NCI-H510A (cell line): Measurements from ENCODE around the gene NSF.
"Not testable (repeated sequence)": the region's sequence is repeated elsewhere in the genome, so short reads cannot be mapped to it uniquely, and the experiment has no call there.

ENCODE experiments used
- DNase-seq: peaks from one replicate; lab custom pipeline; 2025; lab: John Stamatoyannopoulos, UW

The NSF gene

DNA sequence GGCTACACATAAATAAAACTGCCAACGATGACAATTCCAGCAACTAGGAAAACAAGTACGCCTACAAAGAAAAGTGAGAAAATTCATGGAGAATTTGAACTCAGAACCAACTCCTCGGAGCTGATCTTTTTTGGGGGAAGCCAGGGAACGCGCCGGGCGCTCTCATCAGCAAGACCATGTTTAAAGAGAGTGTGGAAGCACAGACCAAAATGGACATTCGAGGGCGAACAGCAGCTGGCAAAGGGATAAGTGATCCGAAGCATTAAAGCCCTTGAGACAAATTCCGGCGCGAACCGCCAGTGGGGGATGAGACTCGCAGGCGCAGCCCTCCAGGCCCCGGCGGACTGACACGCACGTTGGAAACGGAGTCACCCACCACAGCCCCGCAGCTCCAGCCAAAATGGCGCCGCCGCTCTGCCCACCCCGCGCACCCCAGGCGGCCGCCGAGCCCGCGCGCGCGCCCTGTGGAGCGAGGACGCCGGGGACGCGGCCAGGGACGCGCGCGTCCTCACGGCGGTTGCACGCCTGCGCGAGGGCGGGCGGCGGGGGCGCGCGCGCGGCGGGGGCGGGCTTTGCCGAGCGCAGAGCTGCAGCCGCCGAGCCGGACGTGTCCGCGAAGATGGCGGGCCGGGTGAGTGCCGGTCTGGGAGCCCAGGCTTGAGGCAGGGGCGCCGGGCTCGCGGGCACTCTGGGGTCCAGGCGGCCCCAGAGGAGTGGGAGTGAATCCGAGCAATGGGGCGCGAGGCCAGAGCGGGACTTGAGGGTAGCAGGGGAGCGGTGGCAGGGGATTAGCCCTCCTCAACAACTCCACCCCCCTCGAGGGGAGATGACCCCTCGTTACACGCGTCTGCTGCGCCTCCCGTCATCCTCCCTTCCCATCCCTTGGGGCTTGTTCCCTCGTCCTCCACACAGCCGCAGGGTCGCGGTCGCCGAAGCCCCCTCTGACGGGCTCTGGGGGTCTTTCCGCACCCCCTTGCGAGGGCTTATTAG, at the start of gene NSF:
NSF (plus strand) TSS at position 513 of the 990 bp plus-strand sequence; CDS start at position 620, 107 bp downstream.
- not testable (repeated sequence) for DNase-seq

DNA sequence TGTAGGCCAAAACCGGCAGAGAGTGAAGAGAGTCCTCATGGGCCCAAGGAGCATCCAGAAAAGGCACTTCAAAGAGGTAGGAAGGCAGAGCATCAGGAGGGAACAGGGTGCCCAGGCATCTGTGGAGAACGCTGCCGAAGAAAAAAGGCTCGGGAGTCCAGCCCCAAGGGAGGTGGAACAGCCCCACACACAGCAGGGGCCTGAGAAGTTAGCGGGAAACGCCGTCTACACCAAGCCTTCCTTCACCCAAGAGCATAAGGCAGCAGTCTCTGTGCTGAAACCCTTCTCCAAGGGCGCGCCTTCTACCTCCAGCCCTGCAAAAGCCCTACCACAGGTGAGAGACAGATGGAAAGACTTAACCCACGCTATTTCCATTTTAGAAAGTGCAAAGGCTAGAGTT, 41.9 kb upstream of the NSF start:
- DNase-seq = not testable (repeated sequence)

DNA sequence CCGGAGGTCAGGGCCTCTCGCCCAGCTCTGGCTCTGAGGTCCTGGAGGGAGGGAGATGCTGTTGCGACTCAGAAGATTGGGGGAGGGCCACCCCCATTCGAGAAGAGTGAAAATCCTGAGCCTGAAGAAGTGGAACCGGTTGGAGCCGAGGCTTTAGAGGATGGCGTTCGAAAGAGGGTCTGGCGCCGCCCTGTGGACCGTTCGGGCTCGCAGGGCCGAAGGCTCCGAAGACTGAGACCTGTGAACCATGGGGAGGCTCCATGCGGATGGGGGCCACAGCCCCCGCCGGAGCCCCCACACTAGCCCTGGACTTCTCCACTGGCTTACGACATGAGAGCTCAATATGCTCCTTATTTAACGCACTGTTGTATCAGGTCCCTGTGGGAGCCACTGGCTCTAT, 31.3 kb upstream of the NSF start:
- DNase-seq = not testable (repeated sequence)

DNA sequence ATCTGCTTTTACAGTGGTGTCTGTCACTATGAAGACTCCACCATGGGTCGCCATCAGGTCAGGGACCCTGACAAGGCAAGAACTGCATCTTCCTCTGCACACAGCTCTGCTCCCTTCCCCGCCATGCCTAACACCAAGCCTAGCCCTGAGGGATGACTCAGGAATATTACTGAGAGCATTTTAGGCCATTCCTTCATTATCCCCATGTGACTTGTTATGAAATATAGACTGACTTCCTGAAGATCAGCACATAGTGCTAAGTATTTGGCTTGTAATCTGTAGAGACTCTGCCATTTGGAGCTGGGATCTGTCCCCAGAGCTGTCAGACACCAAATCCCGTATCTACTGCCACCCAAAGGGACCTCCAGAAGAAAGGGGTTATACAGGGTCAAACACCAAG, 30.4 kb upstream of the NSF start:
- not testable (repeated sequence) for DNase-seq

DNA sequence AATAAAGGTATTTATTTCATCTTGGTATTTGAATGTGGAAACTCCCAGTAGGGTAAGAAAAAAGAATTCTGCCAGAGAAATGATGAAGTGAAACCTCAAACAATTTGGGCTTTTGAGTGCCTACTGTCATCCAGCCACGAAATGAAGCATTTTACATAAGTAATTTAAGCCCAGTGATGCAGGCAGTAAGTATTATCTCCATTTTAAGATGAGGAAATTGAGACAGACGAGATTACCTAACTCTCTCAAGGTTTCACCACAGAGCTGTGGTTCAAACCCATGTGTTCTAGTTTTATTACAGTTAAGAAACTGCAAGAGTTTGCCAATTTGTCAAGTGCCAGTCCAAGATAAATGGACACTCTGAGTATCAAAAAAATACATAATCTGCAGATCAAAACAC, 24.2 kb upstream of the NSF start:
- DNase-seq = not testable (repeated sequence)

DNA sequence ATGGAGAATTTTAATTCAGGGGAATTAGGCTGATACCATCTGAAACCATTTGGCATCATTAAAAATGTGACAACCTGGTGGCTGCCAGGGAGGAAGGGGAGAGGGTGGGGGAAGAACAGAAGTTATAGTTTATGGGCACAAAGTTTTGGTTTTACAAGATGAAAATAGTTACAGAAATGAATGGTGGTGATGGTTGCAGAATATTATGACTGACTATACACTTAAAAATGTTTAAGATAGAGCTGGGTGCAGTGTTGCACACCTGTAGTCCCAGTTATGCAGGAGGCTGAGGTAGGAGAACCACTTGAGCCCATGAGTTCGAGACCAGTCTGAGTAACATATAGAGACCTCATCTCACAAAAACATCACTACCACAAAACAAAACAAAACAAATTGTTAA, 23.5 kb upstream of the NSF start:
- DNase-seq = not testable (repeated sequence)

DNA sequence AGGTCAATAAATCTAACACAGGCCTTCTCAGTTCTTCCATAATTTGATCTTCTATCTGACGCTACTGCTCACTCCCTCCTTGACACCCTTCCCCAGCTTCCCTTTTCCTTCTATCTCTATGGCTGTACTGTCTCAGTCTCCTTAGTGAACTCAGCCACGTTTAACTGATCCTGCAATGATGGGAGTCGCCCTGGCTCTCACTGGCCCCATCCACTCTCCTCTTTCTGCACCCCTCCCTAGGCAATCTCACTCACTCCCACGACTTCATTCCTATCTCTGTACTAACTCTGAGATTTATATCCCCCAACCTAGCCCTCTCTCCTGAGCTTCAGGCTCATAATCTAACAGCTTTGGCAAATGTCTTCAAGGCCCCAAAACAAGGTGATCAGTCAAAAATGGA, 18.7 kb upstream of the NSF start:
- DNase-seq = not testable (repeated sequence)

DNA sequence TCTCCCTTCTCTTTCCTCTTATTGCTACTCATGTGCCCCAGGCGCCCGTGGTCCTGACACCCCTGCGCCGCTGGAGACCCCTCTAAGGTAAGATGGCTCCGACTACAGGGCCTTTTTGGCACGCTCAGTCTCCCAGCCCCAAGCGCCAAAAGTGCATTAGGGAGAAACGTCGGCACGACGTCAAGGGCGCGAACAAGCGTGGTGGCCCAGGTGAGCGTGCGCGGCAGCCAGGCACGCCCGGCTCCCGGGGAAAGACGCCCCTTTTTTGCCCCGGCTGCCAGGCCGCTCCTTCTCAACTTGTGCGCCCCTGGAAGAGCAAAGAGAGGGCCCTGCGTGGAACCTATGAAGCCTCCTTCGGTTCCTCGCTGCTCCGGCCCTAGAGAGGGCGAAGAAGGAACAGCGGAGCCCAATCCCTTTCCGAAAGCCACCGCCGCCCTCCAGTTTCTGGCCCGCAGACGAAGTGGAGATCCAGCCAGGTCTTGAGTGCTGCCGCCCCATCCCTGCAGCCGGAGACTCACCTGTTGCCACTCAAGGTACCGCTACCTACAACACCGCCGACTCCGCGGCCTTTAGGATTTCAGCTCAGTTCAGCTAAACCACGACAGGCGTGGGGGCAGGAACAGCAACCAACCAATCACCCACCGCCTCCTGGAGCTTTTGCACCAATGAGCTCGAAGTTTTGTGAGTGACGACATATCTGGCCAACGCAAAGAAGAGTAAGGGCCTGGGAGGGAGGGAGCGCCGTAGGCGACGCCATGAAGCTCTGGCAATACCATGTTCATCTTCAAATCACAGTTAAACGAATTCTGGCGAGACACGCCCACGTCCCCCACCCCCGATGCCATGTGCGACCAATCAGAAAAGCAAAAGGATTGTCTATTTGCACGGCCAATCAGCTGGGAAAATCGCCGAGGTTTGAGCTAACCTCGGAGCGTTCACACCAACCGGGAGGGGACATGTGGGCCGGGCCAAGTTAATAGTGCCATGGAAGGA, 11.1 kb upstream of the NSF start, which contains the start of gene ARL17A:
ARL17A (minus strand) TSS at position 609 of the 993 bp plus-strand sequence. CDS start 3,369 bp downstream, outside the sequence.
- not testable (repeated sequence) for DNase-seq

DNA sequence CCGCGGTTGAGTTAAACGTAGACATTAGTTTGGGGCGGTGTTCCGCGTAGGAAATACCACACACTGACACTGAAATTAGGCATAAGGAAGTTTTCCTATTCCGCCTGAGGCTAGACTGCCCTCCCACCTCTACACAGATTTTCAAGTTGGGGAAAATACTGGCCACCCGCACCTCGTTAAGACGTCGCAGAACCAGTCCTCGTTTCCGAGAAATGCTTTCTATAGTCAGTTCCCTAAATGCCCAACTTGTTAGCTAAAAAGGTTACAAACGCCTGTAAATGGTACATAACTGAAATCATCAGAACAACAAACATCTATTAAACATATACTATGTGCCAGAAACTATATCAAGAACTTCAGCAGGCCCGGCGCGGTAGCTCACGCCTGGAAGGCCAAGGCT, 10.4 kb upstream of the NSF start:
- not testable (repeated sequence) for DNase-seq

DNA sequence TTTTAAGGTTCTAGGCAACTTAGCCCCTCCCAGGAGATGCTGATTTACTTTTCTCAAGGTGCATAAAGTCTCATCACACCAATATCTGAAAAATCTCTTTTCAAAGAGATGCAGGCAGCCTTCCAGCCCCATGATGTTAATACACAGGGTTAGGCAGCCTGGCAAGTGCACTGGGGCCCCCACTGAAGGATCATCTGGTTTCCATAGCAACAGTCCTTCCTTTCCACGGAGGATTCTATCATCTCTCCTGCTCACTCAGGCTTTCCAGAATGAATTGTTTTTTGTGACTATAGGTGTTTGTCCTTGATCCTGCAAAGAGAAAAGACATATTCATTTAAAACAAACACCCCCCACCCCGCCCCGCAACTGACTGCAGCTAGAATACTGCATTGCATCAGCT, 5.0 kb upstream of the NSF start:
- not testable (repeated sequence) for DNase-seq

DNA sequence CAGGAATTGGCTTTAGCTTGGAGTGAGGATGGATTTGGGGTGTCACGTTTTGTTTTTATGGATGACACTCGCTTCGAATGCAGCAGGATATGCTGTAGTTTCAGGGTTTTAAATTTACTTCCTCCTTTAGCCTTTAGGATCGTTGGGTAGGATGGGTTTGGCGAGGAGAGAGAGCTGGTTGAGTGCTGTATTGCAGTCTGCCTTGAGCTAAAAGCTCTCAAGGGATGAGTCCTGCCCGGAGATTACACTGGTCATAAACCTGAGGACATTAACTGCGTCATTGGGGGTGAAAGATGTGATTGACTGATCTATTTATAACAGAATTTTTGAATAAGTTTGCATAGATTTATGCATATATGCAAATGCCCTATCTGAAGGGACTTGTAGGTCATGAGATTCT, 863 bp downstream of the NSF start:
- DNase-seq = not testable (repeated sequence)

DNA sequence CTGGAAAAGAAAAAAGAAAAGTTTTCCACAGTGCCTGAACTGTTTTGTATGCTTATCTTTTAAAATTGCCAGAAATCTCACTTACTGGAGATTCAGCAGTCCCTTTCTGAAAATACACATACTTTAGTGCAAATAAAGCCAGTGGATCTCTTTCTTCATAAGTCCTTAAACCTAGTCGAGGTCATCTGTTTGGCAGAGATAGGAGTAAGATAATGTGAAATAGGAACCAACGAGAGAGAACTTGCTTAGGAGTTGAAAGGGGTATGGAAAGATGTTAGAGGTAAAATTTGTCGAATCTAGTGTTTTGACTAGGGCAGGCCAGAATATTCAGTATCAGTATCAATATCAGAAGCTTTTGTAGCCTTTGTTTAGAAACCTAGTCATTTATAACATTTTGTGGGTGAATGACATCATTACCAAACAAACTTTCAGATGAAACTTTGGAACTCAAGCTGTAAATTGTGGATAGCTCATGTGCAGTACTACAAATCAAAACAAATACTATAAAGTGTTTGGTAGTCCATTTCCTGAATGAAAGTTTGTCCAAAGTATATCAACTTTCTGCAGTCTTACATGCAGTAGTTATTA, 8.0 kb downstream of the NSF start:
- DNase-seq = not testable (repeated sequence)

DNA sequence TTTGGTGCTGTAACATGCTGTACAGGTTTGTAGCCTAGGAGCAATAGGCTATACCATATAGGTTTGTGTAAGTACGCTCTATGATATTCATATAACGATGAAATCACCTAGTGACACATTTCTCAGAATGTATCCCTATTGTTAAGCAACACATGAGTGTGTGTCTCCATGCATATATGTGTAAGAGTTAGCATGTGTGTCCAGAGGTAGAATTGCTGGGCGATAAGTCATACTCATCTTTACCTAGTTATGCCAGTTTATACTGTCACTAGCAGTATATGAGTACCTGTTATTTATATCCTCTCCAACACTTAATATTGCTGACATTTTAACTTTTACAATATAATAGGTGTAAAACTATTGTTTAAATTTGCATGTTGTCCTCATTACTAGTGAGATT, 10.3 kb downstream of the NSF start:
- DNase-seq = not testable (repeated sequence)

DNA sequence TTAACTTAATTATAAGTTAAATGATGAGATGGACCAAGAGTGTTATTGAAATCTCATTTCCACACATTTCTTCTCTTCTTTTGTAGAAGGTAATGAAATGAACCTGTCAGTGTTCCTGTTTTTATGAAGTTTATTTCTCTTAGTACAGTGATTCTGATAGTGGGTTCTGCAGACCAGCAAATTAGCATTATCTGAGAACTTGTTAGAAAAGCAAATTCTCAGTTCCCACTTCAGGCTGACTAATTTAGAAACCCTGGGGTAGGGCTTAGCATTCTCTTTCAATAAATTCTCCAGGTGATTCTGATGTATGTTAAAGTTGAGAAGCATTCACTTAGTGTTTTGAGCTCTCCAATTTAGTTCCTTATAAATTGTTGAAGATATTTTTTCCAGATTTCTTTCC, 12.7 kb downstream of the NSF start:
- not testable (repeated sequence) for DNase-seq

DNA sequence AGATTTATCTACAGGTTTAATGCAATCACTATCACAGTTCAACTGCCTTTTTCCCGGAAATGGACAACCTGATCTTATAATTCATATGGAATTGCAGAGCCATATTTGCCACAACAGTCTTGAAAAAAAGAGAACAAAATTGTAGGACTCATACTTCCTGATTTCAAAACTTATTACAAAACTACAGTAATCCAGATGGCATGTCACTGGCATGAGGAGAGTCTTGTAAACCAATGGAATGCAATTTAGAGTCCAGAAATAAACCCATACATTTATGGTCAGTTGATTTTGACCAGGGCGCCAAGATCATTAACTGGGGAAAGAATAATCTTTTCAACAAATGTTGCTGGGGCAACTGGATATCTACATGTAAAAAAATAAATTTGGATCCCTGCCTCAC, 20.8 kb downstream of the NSF start:
- DNase-seq = not testable (repeated sequence)

DNA sequence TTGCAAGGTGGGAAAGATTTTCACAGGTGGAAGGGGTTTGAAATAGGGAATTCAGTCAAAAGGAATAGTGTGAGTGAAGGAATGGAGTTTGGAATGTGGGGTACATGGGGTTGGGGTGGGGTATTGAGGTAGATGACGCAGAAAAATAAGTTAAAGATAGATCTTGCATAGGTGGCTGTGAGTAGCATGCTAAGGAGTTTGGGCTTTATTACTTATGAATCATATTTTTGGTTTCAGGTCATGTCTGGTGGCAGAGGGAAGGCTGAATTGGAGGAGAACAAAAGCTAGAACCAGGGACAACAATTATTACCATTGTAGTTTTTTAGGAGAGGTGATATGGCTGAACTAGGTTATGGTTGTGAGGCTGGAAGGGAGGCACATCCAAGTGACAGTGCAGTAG, 23.4 kb downstream of the NSF start:
- DNase-seq = not testable (repeated sequence)

DNA sequence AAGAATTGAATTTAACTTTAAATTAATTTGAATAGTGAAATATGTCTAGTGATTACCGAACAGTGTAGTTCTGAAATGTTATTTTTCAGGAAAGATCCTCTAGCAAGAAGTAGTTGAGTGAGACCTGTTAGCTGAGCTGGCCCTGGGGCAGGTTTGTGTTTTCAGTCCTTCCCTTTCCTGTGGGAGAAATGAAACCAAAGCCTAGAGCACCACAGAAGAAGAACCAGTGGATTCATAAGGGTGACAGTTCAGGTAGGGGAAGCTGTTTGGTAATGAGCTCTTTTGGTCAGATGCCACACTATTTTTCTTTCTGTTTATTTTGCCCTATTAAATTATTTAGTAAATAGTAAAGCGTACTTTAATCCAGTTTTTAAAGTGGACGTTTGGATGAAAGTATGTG, 26.7 kb downstream of the NSF start:
- not testable (repeated sequence) for DNase-seq

DNA sequence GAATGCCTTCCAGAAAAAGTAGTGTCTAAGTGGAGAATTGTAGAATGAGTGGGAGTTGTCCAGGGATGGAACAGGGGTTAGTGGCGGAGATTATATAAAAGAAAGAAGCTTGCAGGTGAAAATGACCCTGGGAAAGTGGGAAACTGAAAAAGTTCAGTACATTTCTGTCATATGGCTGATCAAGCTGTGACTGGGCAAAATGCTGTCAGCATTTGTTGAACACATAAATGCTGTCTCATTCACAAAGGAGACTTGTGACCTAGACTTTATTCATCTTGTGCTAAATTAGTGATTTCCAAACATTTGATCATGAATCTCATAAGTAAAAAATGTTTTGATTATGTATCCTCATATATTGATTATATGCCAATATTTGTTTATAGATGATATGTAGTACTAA, 28.5 kb downstream of the NSF start:
- not testable (repeated sequence) for DNase-seq

DNA sequence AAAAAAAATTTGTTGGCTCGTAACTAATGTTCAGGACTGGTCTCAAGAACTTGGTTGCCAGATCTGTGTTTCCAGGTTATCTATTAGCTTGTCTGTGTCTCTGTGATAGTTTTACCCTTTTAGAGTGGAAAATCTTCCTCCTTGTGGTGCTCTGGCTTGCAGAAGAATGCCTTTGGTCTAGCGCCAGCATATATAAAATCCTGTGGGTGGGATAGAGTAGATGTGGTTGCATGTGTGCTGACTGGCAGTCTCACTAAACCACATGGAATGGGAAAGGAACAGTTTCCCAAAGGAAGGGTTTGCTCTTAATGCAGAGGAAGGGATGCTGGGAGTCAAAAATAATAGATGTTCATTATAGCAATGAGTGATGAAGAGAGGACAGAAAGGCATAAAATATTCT, 33.3 kb downstream of the NSF start:
- not testable (repeated sequence) for DNase-seq

DNA sequence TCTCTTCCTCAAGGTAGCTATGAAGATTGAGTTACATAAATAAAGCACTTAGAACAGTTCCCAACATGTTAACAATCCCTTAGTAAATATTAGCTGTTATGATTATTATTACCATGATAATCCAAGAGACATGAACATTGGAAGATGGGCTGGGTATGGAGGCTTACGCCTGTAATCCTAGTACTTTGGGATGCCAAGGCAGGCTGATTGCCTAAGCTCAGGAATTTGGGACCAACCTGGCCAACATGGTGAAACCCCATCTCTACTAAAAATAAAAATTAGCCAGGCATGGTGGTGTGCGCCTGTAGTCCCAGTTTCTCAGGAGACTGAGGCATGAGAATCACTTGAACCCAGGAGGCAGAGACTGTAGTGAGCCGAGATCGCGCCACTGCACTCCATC, 34.3 kb downstream of the NSF start:
- DNase-seq = not testable (repeated sequence)

DNA sequence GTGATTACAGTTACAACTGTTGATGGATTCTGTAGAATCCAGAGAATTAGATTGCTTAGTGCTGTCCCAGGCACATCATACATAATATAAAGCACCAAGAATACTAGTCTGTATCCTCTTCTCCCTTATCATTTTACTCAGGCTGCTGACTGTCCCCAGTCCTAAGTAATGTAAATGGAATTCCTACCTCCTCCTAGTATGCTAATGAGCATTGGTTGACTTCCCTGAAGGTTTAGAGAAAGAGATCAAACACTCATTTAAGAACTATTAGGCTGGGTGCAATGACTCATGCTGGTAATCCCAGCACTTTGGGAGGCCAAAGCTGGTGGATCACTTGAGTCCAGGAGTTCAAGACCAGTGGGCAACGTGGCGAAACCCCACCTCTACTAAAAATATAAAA, 37.0 kb downstream of the NSF start:
- not testable (repeated sequence) for DNase-seq
